SK-N-DZ (cell line): Measurements from ENCODE around the gene ME3.

Experiments
- DNase-seq: peaks from one replicate; pipeline ENCODE4 v3.0.0-alpha.2; 2015; ENCODE audit warnings: low spot score

The ME3 gene

GRCh38 chr11:86517557-86517956 lies 154.9 kb downstream of the ME3 start:
- DNase-seq = no peak

- DNase-seq = no peak
Measured at GRCh38 chr11:86515297-86516094, 156.9 kb downstream of the ME3 start.

- no peak for DNase-seq
Measured at GRCh38 chr11:86514453-86514852, 158.0 kb downstream of the ME3 start.

GRCh38 chr11:86513746-86514373 lies 158.6 kb downstream of the ME3 start:
- no peak for DNase-seq

- no peak for DNase-seq
Measured at GRCh38 chr11:86513138-86513537, 159.3 kb downstream of the ME3 start.

GRCh38 chr11:86511086-86511551 lies 161.3 kb downstream of the ME3 start:
- no peak for DNase-seq

GRCh38 chr11:86510674-86511073 lies 161.7 kb downstream of the ME3 start:
- DNase-seq = no peak

GRCh38 chr11:86510097-86510496 lies 162.3 kb downstream of the ME3 start:
- no peak for DNase-seq

GRCh38 chr11:86509588-86509974 lies 162.8 kb downstream of the ME3 start:
- DNase-seq = no peak

GRCh38 chr11:86508604-86509587 lies 163.5 kb downstream of the ME3 start:
- DNase-seq = no peak

GRCh38 chr11:86507249-86507845 lies 165.1 kb downstream of the ME3 start:
- DNase-seq = no peak

GRCh38 chr11:86506235-86506634 lies 166.2 kb downstream of the ME3 start:
- no peak for DNase-seq

GRCh38 chr11:86503131-86503530 lies 169.3 kb downstream of the ME3 start:
- no peak for DNase-seq

GRCh38 chr11:86502137-86502642 lies 170.2 kb downstream of the ME3 start:
- no peak for DNase-seq

GRCh38 chr11:86500500-86501140 lies 171.8 kb downstream of the ME3 start:
- no peak for DNase-seq

- no peak for DNase-seq
Measured at GRCh38 chr11:86499723-86500129, 172.7 kb downstream of the ME3 start.

GRCh38 chr11:86497836-86498235 lies 174.6 kb downstream of the ME3 start:
- no peak for DNase-seq

- DNase-seq = no peak
Measured at GRCh38 chr11:86497310-86497709, 175.1 kb downstream of the ME3 start.

- no peak for DNase-seq
Measured at GRCh38 chr11:86495351-86495750, 177.1 kb downstream of the ME3 start.

- no peak for DNase-seq
Measured at GRCh38 chr11:86492370-86493010, 179.9 kb downstream of the ME3 start.
